BLaER1 (cell line): ENCODE measurements around the gene MDH2.
"Not testable (repeated sequence)": the region's sequence is repeated elsewhere in the genome, so short reads cannot be mapped to it uniquely, and the experiment has no call there.

Experiments
- H3K27ac ChIP-seq: shearing (Covaris generic); formaldehyde crosslinking; 2 replicates; pipeline ENCODE4 v1.8.1; 2022
- H3K27me3 ChIP-seq: shearing (Covaris generic); formaldehyde crosslinking; 2 replicates; pipeline ENCODE4 v1.8.1; 2022
- H3K36me3 ChIP-seq: shearing (Covaris generic); formaldehyde crosslinking; 2 replicates; pipeline ENCODE4 v1.8.1; 2022
- H3K4me1 ChIP-seq: shearing (Covaris generic); formaldehyde crosslinking; 2 replicates; pipeline ENCODE4 v1.8.1; 2022
- H3K4me2 ChIP-seq: shearing (Covaris generic); formaldehyde crosslinking; 2 replicates; pipeline ENCODE4 v1.8.1; 2022
- H3K4me3 ChIP-seq: shearing (Covaris generic); formaldehyde crosslinking; 2 replicates; pipeline ENCODE4 v1.8.1; 2022
- H3K9ac ChIP-seq: shearing (Covaris generic); formaldehyde crosslinking; 2 replicates; pipeline ENCODE4 v1.8.1; 2022
- H3K9me3 ChIP-seq: shearing (Covaris generic); formaldehyde crosslinking; 2 replicates; pipeline ENCODE4 v1.8.1; 2022
- H4K20me1 ChIP-seq: shearing (Covaris generic); formaldehyde crosslinking; 2 replicates; pipeline ENCODE4 v1.8.1; 2022
- Cebpa-rat ChIP-seq: shearing (Covaris generic); IDR thresholded peaks from 2 replicates; pipeline ENCODE4 v1.8.1; 2022

MDH2 gene

DNA sequence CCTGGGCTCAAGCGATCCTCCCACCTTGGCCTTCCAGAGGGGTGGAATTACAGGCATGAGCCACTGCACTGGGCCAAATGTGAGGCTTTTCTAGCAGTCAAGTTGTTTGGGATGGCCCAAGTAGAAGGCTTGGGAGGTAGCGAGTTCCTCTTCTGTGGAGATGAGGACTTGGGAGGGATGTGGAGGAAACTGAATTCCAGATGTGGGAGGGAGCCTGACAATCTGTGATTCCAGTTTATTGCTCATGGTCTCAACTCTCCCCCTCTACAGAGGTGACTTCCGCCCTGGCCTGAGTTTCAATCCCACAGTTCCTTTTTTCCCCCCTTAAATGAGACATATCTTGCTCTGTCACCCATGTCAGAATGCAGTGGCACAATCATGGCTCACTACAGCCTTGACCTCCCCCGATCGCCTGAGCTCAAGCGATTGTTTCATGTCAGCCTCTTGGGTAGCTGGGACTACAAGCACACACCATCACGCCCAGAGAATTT, 3.5 kb upstream of the MDH2 start:
- TF ChIP-seq Cebpa-rat, result no peak
- Histone ChIP-seq H3K36me3 (peaks cover 41% of the 10 kb centered on the region), H3K4me2 (no peak overlapping the region), H3K9me3 (no peaks in the 10 kb centered on the region), H3K4me1 (peaks cover 28% of the 10 kb centered on the region), H3K27ac (no peak overlapping the region), H4K20me1 (peaks cover 56% of the 10 kb centered on the region), H3K27me3 (no peaks in the 10 kb centered on the region), H3K4me3 (no peak overlapping the region), H3K9ac (no peak overlapping the region)

DNA sequence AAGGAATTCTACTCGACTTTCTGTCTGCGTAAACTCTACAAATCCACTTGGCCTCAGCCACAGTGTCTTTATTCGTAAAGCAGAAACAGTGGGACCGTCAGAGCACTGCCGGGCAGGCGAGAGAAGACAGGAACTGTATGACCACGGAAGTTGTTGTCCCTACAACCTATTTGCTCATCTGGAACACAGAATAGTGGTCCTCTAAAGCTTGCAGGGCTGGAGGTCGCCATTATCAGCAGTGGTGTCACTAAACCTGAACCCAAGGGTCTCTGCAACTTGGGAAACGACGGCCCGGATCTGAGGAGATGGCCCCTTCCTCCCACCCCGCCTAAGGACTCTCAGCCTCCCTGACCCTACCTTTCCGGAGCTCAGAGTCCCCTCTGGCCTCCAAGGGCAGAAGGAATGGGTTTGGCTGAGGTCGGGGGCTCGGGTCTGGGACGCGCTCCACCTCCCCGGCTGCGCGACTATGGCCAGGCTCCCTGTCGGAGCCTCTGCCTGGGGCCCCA, 548 bp upstream of the MDH2 start:
- peaks cover 69% of the 10 kb centered on the region for H4K20me1 ChIP-seq

DNA sequence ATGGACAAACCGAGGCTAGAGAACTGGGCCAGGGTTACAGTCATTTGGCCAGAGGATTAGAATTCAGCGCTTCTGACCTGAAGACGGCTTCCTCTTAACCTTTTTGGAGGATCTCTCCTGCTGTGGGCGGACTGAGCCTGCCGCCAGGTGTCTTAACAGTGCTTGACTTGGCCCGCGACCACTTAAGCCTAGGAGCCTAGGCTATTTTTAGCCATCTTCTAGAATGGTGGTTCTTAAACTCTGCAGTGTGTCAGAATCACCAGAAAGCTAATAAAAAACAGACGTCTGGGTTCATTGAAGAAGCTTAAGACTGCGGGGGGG, 722 bp downstream of the MDH2 start:
- Histone ChIP-seq H4K20me1 (peaks cover 69% of the 10 kb centered on the region), H3K36me3 (peaks cover 63% of the 10 kb centered on the region), H3K4me3 (peak overlapping the region; percentile 92), H3K27ac (peak overlapping the region; percentile 96), H3K9ac (peak overlapping the region; percentile 95), H3K4me1 (peaks cover 31% of the 10 kb centered on the region), H3K27me3 (no peaks in the 10 kb centered on the region), H3K9me3 (no peaks in the 10 kb centered on the region), H3K4me2 (peak overlapping the region; percentile 86)
- TF ChIP-seq Cebpa-rat, result no peak

More for the DNA sequence above, 548 bp upstream of the MDH2 start:
- peak overlapping the region; percentile 96 for H3K27ac ChIP-seq
- H3K9ac ChIP-seq, result peak overlapping the region; percentile 95
- peaks cover 31% of the 10 kb centered on the region for H3K4me1 ChIP-seq
- H3K36me3 ChIP-seq, result peaks cover 57% of the 10 kb centered on the region
- no peaks in the 10 kb centered on the region for H3K9me3 ChIP-seq
- H3K4me3 ChIP-seq, result peak overlapping the region; percentile 92
- TF ChIP-seq Cebpa-rat, result no peak
- no peaks in the 10 kb centered on the region for H3K27me3 ChIP-seq
- H3K4me2 ChIP-seq, result peak overlapping the region; percentile 86

GRCh38 chr7:76049295-76049694, 1.4 kb downstream of the MDH2 start:
- no peaks in the 10 kb centered on the region for H3K27me3 ChIP-seq
- H3K4me1 ChIP-seq, result peaks cover 31% of the 10 kb centered on the region
- H3K27ac ChIP-seq, result no peak overlapping the region
- peaks cover 69% of the 10 kb centered on the region for H4K20me1 ChIP-seq
- H3K4me3 ChIP-seq, result peak overlapping the region; percentile 92
- no peak for TF ChIP-seq Cebpa-rat
- H3K9ac ChIP-seq, result peak overlapping the region; percentile 95; the same call in 1 of the 2 replicates
- H3K36me3 ChIP-seq, result peaks cover 63% of the 10 kb centered on the region
- H3K9me3 ChIP-seq, result no peaks in the 10 kb centered on the region
- H3K4me2 ChIP-seq, result peak overlapping the region; percentile 86

DNA sequence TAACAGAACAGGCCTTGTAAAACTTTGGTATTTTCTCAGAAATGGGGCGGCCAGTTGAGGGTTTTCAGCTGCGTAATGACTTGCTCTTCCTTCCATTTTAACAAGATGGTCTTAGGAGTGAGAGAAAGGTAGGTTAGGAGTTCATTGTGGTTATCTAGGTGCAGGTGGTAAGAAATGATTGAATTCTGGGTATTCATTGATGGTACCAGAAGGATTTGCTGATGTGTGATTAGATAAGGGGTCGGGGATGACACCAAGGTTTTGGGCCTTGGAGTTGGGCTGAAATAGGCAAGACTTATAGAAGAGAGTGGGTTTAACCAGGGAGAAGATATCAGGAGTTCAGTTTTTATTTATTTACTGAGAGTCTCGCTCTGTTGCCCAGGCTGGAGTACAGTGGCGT, 2.6 kb downstream of the MDH2 start:
- H4K20me1 ChIP-seq, result peaks cover 69% of the 10 kb centered on the region
- no peaks in the 10 kb centered on the region for H3K27me3 ChIP-seq
- peaks cover 27% of the 10 kb centered on the region for H3K4me1 ChIP-seq
- no peak overlapping the region for H3K9ac ChIP-seq
- TF ChIP-seq Cebpa-rat, result no peak
- peaks cover 67% of the 10 kb centered on the region for H3K36me3 ChIP-seq
- H3K4me3 ChIP-seq, result no peak overlapping the region
- no peak overlapping the region for H3K27ac ChIP-seq
- H3K9me3 ChIP-seq, result no peaks in the 10 kb centered on the region
- H3K4me2 ChIP-seq, result no peak overlapping the region

GRCh38 chr7:76051840-76052239, 3.9 kb downstream of the MDH2 start:
- Histone ChIP-seq H3K36me3 (peaks cover 77% of the 10 kb centered on the region), H3K27me3 (no peaks in the 10 kb centered on the region), H4K20me1 (peaks cover 79% of the 10 kb centered on the region), H3K4me3 (no peak overlapping the region), H3K9me3 (no peaks in the 10 kb centered on the region), H3K4me2 (no peak overlapping the region), H3K9ac (no peak overlapping the region), H3K27ac (no peak overlapping the region), H3K4me1 (peaks cover 14% of the 10 kb centered on the region)
- TF ChIP-seq Cebpa-rat, result no peak

DNA sequence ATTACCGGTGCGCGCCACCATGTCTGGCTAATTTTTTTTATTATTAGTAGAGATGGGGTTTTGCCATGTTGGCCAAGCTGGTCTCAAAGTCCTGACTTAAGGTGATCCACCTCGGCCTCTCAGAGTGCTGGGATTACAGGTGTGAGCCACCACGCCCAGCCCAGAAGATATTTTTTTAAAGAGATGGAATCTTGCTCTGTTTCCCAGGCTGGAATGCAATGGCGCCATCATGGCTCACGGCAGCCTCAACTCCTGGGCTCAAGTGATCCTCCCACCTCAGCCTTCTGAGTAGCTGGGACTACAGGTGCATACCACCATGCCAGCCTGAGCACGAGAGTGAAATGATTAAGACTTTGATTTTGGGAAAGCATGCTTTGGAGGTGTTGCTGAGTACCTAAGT, 4.8 kb downstream of the MDH2 start:
- not testable (repeated sequence) for H3K27ac ChIP-seq, H3K9ac ChIP-seq, H3K9me3 ChIP-seq, H3K4me3 ChIP-seq, H3K27me3 ChIP-seq, H3K4me2 ChIP-seq
- Histone ChIP-seq H4K20me1 (peaks cover 87% of the 10 kb centered on the region), H3K36me3 (peaks cover 85% of the 10 kb centered on the region), H3K4me1 (peaks cover 11% of the 10 kb centered on the region)

GRCh38 chr7:76053461-76053860, 5.6 kb downstream of the MDH2 start:
- H3K9me3 ChIP-seq, result no peaks in the 10 kb centered on the region
- no peaks in the 10 kb centered on the region for H3K27me3 ChIP-seq
- H3K36me3 ChIP-seq, result peaks cover 93% of the 10 kb centered on the region
- no peak overlapping the region for H3K4me3 ChIP-seq
- no peak overlapping the region for H3K27ac ChIP-seq
- peaks cover 94% of the 10 kb centered on the region for H4K20me1 ChIP-seq
- peaks cover 11% of the 10 kb centered on the region for H3K4me1 ChIP-seq
- TF ChIP-seq Cebpa-rat, result no peak
- no peak overlapping the region for H3K9ac ChIP-seq
- no peak overlapping the region for H3K4me2 ChIP-seq

DNA sequence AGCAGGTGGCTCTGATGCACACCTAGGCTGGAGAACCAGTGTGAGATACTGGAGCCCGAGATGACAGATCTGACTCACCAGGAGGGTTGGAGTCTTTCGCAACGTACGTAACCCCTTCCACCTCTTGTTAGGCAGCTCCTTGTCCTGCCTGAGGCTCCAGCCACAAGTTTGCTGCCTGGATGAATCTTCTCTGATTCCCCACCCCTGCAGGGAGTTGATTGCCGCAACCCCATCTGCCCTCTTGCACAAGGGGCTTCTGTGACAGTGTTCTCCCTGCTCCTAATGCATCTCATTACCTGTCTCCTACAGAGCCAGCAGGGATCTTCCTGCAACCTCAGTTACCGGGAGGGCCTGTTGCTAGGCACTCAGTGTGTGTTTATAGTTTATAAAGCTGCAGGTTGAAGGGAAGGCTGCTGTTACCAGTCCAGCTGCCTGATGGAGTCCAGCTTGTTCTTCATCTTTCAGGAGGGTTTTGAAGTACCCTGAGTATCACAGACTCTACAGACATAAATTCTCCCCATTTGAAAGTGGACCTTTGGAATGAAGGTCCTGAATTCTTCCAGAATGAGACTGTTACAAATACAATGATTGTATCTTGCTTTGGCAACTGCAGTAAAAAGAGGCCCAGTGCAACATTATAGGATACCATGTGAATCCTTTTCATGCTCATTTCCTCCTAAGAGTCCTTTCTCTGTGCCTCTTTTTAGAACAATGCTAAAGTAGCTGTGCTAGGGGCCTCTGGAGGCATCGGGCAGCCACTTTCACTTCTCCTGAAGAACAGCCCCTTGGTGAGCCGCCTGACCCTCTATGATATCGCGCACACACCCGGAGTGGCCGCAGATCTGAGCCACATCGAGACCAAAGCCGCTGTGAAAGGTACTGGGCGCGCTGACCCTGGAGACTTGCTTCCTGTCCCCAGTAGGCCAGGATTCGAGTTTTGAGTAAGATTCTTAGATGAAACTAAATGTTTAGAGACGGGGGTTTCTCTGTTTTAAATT, 6.5 kb downstream of the MDH2 start:
- H4K20me1 ChIP-seq, result peaks cover 98% of the 10 kb centered on the region
- no peaks in the 10 kb centered on the region for H3K9me3 ChIP-seq
- no peak overlapping the region for H3K4me2 ChIP-seq
- H3K36me3 ChIP-seq, result peaks cover 98% of the 10 kb centered on the region
- 0 out of 2 replicates have a peak, but pooled peaks have one; percentile 25 for TF ChIP-seq Cebpa-rat
- H3K9ac ChIP-seq, result no peak overlapping the region; the same call in 1 of the 2 replicates
- no peak overlapping the region for H3K27ac ChIP-seq
- no peaks in the 10 kb centered on the region for H3K27me3 ChIP-seq
- H3K4me3 ChIP-seq, result no peak overlapping the region
- H3K4me1 ChIP-seq, result peaks cover 3% of the 10 kb centered on the region

DNA sequence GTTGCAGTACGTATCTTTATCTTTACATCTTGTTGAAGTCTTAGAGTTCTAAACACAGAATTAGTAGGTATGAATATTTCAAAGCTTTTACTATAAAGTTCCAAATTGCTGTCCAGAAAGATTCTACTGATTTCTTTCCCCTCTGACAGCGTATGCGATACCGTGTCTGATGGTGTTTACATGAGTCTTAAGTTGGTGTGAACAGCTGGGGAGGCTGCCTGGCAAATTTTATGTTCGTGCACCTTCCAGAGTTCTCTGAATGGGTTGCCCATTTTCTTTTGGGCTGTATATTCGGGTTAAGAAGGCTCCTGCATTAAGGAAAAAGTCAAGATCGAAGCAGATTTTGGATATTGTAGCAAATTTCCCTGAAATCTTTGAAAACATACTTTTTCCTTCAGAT, 8.3 kb downstream of the MDH2 start:
- TF ChIP-seq Cebpa-rat, result no peak
- no peaks in the 10 kb centered on the region for H3K9me3 ChIP-seq
- no peaks in the 10 kb centered on the region for H3K27me3 ChIP-seq
- peaks cover 98% of the 10 kb centered on the region for H4K20me1 ChIP-seq
- H3K9ac ChIP-seq, result no peak overlapping the region
- H3K4me3 ChIP-seq, result no peak overlapping the region
- no peak overlapping the region for H3K27ac ChIP-seq
- H3K36me3 ChIP-seq, result peaks cover 98% of the 10 kb centered on the region
- no peak overlapping the region for H3K4me2 ChIP-seq
- H3K4me1 ChIP-seq, result no peaks in the 10 kb centered on the region
